H1 (cell line): ENCODE data around the gene LMAN1L. TPM values are rescaled to one million over a fixed set of nuclear protein-coding genes. Genes with fewer than 3 reads are reported as not detected.

Source experiments
- CTCF ChIA-PET: fragments of 300-600 bp; sonication (Branson Sonifier 250); formaldehyde crosslinking; loops from one replicate; lab custom pipeline; 2021; ENCODE audit not compliant: partially characterized antibody; lab: Charles Lee
- POLR2A ChIA-PET: fragments of 300-600 bp; sonication (Branson Sonifier 250); formaldehyde crosslinking; loops from one replicate; lab custom pipeline; 2021; ENCODE audit warnings: inconsistent platforms; ENCODE audit not compliant: partially characterized antibody; lab: Charles Lee
- DNase-seq, 2 experiments: peaks; one replicate each; pipeline versions ENCODE4 v3.0.0 to v3.0.0-alpha.2; 2010 to 2022; ENCODE audit warnings: low spot score in 2 of 2, low read depth in 1 of 2, mixed read lengths in 1 of 2
- FAIRE-seq: peaks from 2 replicates; lab custom pipeline; 2011; peaks lifted over from hg19 to GRCh38; lab: Jason Lieb, UNC
- H2AFZ ChIP-seq: 2 replicates; pipeline ENCODE4 v1.8.1; 2012; ENCODE audit warnings: low read length, inconsistent platforms
- H2AK5ac ChIP-seq: 2 replicates; pipeline ENCODE4 v1.6.1; 2013; ENCODE audit warnings: low read depth, low read length
- H2BK120ac ChIP-seq: replicated peaks from 2 replicates; pipeline ENCODE3; 2013; ENCODE audit warnings: low read depth, low read length, inconsistent platforms
- H2BK12ac ChIP-seq: 2 replicates; pipeline ENCODE4 v1.6.1; 2013; ENCODE audit warnings: low read depth, low read length
- H2BK15ac ChIP-seq: 2 replicates; pipeline ENCODE4 v1.6.1; 2013; ENCODE audit warnings: low read length
- H2BK20ac ChIP-seq: 2 replicates; pipeline ENCODE4 v1.6.1; 2013; ENCODE audit warnings: low read length
- H2BK5ac ChIP-seq: 2 replicates; pipeline ENCODE4 v1.6.1; 2013; ENCODE audit warnings: low read depth, low read length
- H3K14ac ChIP-seq: 2 replicates; pipeline ENCODE4 v1.6.1; 2013; ENCODE audit warnings: inconsistent platforms; ENCODE audit not compliant: insufficient read length
- H3K18ac ChIP-seq: 2 replicates; pipeline ENCODE4 v1.6.1; 2013; ENCODE audit warnings: low read length; ENCODE audit errors: extremely low read depth
- H3K23ac ChIP-seq: 2 replicates; pipeline ENCODE4 v1.6.1; 2013; ENCODE audit warnings: inconsistent platforms; ENCODE audit not compliant: insufficient read length
- H3K23me2 ChIP-seq: 2 replicates; pipeline ENCODE4 v1.6.1; 2013; ENCODE audit warnings: low read depth, low read length
- H3K27ac ChIP-seq: 2 replicates; pipeline ENCODE4 v1.6.1; 2011; ENCODE audit warnings: low read depth, low read length, inconsistent platforms
- H3K27me3 ChIP-seq, 4 experiments: replicated peaks in 1 of 4; 1 replicate in 1 of 4; 2 replicates in 3 of 4; pipeline versions ENCODE4 v1.6.1 to v1.8.1; 2011 to 2013; ENCODE audit warnings: low read length in 3 of 4, mild to moderate bottlenecking in 3 of 4, inconsistent platforms in 2 of 4, mixed read lengths in 2 of 4, moderate library complexity in 1 of 4; ENCODE audit not compliant: control insufficient read depth in 3 of 4, insufficient read depth in 3 of 4; ENCODE audit errors: extremely low read depth in 1 of 4
- H3K36me3 ChIP-seq, 4 experiments: 2 replicates each; pipeline versions ENCODE4 v1.6.1 to v1.8.1; 2011 to 2013; ENCODE audit warnings: mild to moderate bottlenecking in 4 of 4, low read length in 3 of 4, moderate library complexity in 2 of 4, control low read depth in 1 of 4, inconsistent platforms in 1 of 4; ENCODE audit not compliant: insufficient read depth in 4 of 4, control insufficient read depth in 2 of 4
- H3K4ac ChIP-seq: replicated peaks from 2 replicates; pipeline ENCODE3; 2013; ENCODE audit warnings: low read length, low read depth, mixed read lengths, inconsistent platforms; ENCODE audit not compliant: insufficient read length
- H3K4me1 ChIP-seq, 4 experiments: replicated peaks in 1 of 4; 1 replicate in 1 of 4; 2 replicates in 3 of 4; pipeline versions ENCODE4 v1.6.1 to v1.8.1; 2011 to 2013; ENCODE audit warnings: low read length in 3 of 4, inconsistent platforms in 2 of 4, mixed read lengths in 1 of 4; ENCODE audit not compliant: insufficient read depth in 4 of 4, control insufficient read depth in 3 of 4
- H3K4me2 ChIP-seq, 2 experiments: 2 replicates each; pipeline versions ENCODE4 v1.6.1 to v1.8.1; 2011 to 2013; ENCODE audit warnings: low read depth in 2 of 2, low read length in 2 of 2, control low read depth in 1 of 2, inconsistent platforms in 1 of 2, mild to moderate bottlenecking in 1 of 2; ENCODE audit not compliant: insufficient read depth in 1 of 2
- H3K4me3 ChIP-seq, 4 experiments: fragments of 200-600, 300-600 bp in 1 of 4; sonication (generic), shearing (Covaris generic), sonication (Bioruptor Twin) in 1 of 4; 2 replicates each; pipeline versions ENCODE4 v1.5.1 to v1.8.1; 2011 to 2016; ENCODE audit warnings: low read length in 4 of 4, low read depth in 3 of 4, control low read depth in 2 of 4, inconsistent platforms in 2 of 4, mild to moderate bottlenecking in 2 of 4, mixed read lengths in 1 of 4, moderate library complexity in 1 of 4; ENCODE audit not compliant: insufficient read depth in 2 of 4; ENCODE audit errors: extremely low read depth in 1 of 4
- H3K56ac ChIP-seq: replicated peaks from 2 replicates; pipeline ENCODE3; 2013; ENCODE audit warnings: low read depth, mild to moderate bottlenecking, mixed read lengths, low read length, inconsistent platforms; ENCODE audit not compliant: insufficient read length
- H3K79me1 ChIP-seq: 2 replicates; pipeline ENCODE4 v1.6.1; 2013; ENCODE audit warnings: low read depth, low read length, control low read depth
- H3K79me2 ChIP-seq, 2 experiments: 2 replicates each; pipeline versions ENCODE4 v1.6.1 to v1.8.1; 2012 to 2013; ENCODE audit warnings: low read length in 2 of 2, mild to moderate bottlenecking in 2 of 2, inconsistent platforms in 1 of 2; ENCODE audit not compliant: insufficient read depth in 2 of 2, control insufficient read depth in 1 of 2
- H3K9ac ChIP-seq, 4 experiments: replicated peaks in 1 of 4; 1 replicate in 1 of 4; 2 replicates in 3 of 4; pipeline versions ENCODE4 v1.6.1 to v1.8.1; 2011 to 2013; ENCODE audit warnings: low read depth in 3 of 4, low read length in 3 of 4, control low read depth in 2 of 4, mild to moderate bottlenecking in 2 of 4, moderate library complexity in 2 of 4, inconsistent platforms in 1 of 4; ENCODE audit errors: extremely low read depth in 1 of 4
- H3K9me3 ChIP-seq, 2 experiments: 2 replicates each; pipeline versions ENCODE4 v1.6.1 to v1.8.1; 2012 to 2013; ENCODE audit warnings: mild to moderate bottlenecking in 2 of 2, moderate library complexity in 2 of 2, control low read depth in 1 of 2, inconsistent platforms in 1 of 2, low read depth in 1 of 2, low read length in 1 of 2, mixed read lengths in 1 of 2; ENCODE audit not compliant: insufficient read depth in 2 of 2
- H4K20me1 ChIP-seq, 2 experiments: replicated peaks in 1 of 2; 2 replicates each; pipeline versions ENCODE3 to v1.8.1; 2011 to 2013; ENCODE audit warnings: inconsistent platforms in 2 of 2, low read length in 2 of 2, mild to moderate bottlenecking in 1 of 2; ENCODE audit not compliant: insufficient read depth in 2 of 2, control insufficient read depth in 1 of 2
- H4K5ac ChIP-seq: 2 replicates; pipeline ENCODE4 v1.6.1; 2013; ENCODE audit warnings: low read length, low read depth, mixed read lengths, inconsistent platforms; ENCODE audit not compliant: insufficient read length
- H4K8ac ChIP-seq: 2 replicates; pipeline ENCODE4 v1.8.0; 2013; ENCODE audit warnings: mild to moderate bottlenecking, moderate library complexity, low read length, inconsistent platforms; ENCODE audit not compliant: insufficient read depth; ENCODE audit errors: extremely low read depth
- H4K91ac ChIP-seq: replicated peaks from 2 replicates; pipeline ENCODE3; 2013; ENCODE audit warnings: low read length, mixed read lengths, inconsistent platforms; ENCODE audit not compliant: insufficient read length
- ASH2L ChIP-seq: fragments of 200-600, 300-600 bp; sonication (generic); IDR thresholded peaks from one replicate; pipeline ENCODE4 v1.7.1; 2017; ENCODE audit warnings: low read length
- ATF2 ChIP-seq: IDR thresholded peaks from 2 replicates; pipeline ENCODE4 v1.6.1; 2012; ENCODE audit warnings: low read length, inconsistent platforms
- BACH1 ChIP-seq: IDR thresholded peaks from 2 replicates; pipeline ENCODE4 v1.6.1; 2012; ENCODE audit warnings: low read length, improper control_type of control experiment
- E2F6 ChIP-seq: IDR thresholded peaks from 2 replicates; pipeline ENCODE4 v1.6.1; 2012; ENCODE audit warnings: inconsistent platforms
- GTF2F1 ChIP-seq: IDR thresholded peaks from 2 replicates; pipeline ENCODE4 v1.6.1; 2012; ENCODE audit warnings: low read depth, low read length, improper control_type of control experiment, borderline replicate concordance
- KDM5A ChIP-seq: fragments of 200-600 bp; IDR thresholded peaks from 2 replicates; pipeline ENCODE4 v1.7.1; 2012; ENCODE audit warnings: mild to moderate bottlenecking, low read length, inconsistent platforms, mixed read lengths
- MAX ChIP-seq: IDR thresholded peaks from 2 replicates; pipeline ENCODE4 v1.6.1; 2012; ENCODE audit warnings: inconsistent platforms
- NRF1 ChIP-seq: IDR thresholded peaks from 2 replicates; pipeline ENCODE4 v1.6.1; 2011; ENCODE audit warnings: mild to moderate bottlenecking, low read depth, low read length, improper control_type of control experiment
- POLR2A ChIP-seq, 2 experiments: IDR thresholded peaks; 1 replicate in 1 of 2; 2 replicates in 1 of 2; pipeline ENCODE4 v1.6.1; 2011; ENCODE audit warnings: low read depth in 2 of 2, low read length in 2 of 2, mild to moderate bottlenecking in 2 of 2; ENCODE audit errors: control extremely low read depth in 1 of 2
- POU5F1 ChIP-seq: IDR thresholded peaks from 2 replicates; pipeline ENCODE4 v1.6.1; 2011; ENCODE audit warnings: low read depth, mild to moderate bottlenecking, low read length, moderate library complexity
- RBBP5 ChIP-seq: IDR thresholded peaks from 2 replicates; pipeline ENCODE4 v1.7.1; 2012; ENCODE audit warnings: low read depth, mild to moderate bottlenecking, inconsistent platforms, low read length, moderate library complexity, borderline replicate concordance
- SIRT6 ChIP-seq: IDR thresholded peaks from one replicate; pipeline ENCODE4 v1.7.1; 2012; ENCODE audit warnings: low read length, inconsistent platforms
- SP4 ChIP-seq: IDR thresholded peaks from 2 replicates; pipeline ENCODE4 v1.6.1; 2012; ENCODE audit warnings: low read length, inconsistent platforms
- WGBS, 2 experiments: shearing (Covaris generic) in 1 of 2; methylation state at CpG; one replicate each; pipeline versions ENCODE4 v1.1.6 to v1.1.7; 2013 to 2015; ENCODE audit warnings: low lambda C conversion rate in 2 of 2, mixed read lengths in 2 of 2, inconsistent platforms in 1 of 2, low coverage in 1 of 2, missing lambda C conversion rate in 1 of 2; ENCODE audit not compliant: insufficient replicate concordance in 2 of 2, insufficient coverage in 1 of 2, insufficient read length in 1 of 2; ENCODE audit errors: extremely low coverage in 1 of 2, missing lambda C conversion rate in 1 of 2; 5-methylcytosine and 5-hydroxymethylcytosine counted together
- polyA plus RNA-seq, 7 experiments: library from polyadenylated mRNA; depleted of rRNA in 3 of 7; stranded (reverse) in 5 of 7; unstranded in 2 of 7; fragments of >200 nt in 5 of 7; fragments of 200-250 nt in 2 of 7; gene quantifications; 1 replicate in 5 of 7; 2 replicates in 1 of 7; 4 replicates in 1 of 7; pipeline versions ENCODE4 v1.2.1 to v1.2.3, GENCODE V29; 2011 to 2013; ENCODE audit warnings: missing spikeins in 2 of 7, mixed read lengths in 2 of 7
- total RNA-seq: library from RNA; stranded (reverse); fragmentation: NEBNext Ultra II Directional; extraction: Animal tissue kit (Norgen Biotek cat#: 25700); gene quantifications from 2 replicates; pipeline ENCODE4 v1.2.1, GENCODE V29; 2021

Gene LMAN1L
- total and polyA plus RNA-seq, 2 of the 8 experiments (the other 6 are each of a cell fraction or from before 2014, with no cell fraction given): not detected

- no peak for FAIRE-seq
- Histone ChIP-seq H3K36me3 (no peaks in the 10 kb centered on the region), H2BK5ac (no peak overlapping the region), H3K79me2 (no peaks in the 10 kb centered on the region), H3K14ac (no peak overlapping the region), H3K9ac (no peak overlapping the region), H3K79me1 (no peaks in the 10 kb centered on the region), H2BK12ac (no peak overlapping the region), H4K91ac (no peak overlapping the region), H3K27ac (no peak overlapping the region), H4K20me1 (peaks cover 0 to 2% of the 10 kb centered on the region in 2 experiments), H3K4me3 (no peak overlapping the region), H4K8ac (no peak overlapping the region), H2BK120ac (no peak overlapping the region), H3K9me3 (no peaks in the 10 kb centered on the region), H3K27me3 (peaks cover 4 to 33% (median 25%) of the 10 kb centered on the region in 4 experiments), H3K56ac (no peak overlapping the region), H3K4me2 (no peak overlapping the region), H3K23ac (no peak overlapping the region), H3K23me2 (0 out of 2 replicates have a peak, but pooled peaks cover 3% of the 10 kb centered on the region), H4K5ac (no peak overlapping the region), H3K4me1 (peaks cover 0 to 7% (median 4%) of the 10 kb centered on the region in 4 experiments; a peak in 4 of 7 replicates), H3K4ac (no peak overlapping the region), H2BK20ac (no peak overlapping the region), H2AFZ (no peak overlapping the region), H2AK5ac (no peak overlapping the region), H3K18ac (no peak overlapping the region), H2BK15ac (no peak overlapping the region)
- WGBS, 2 experiments: 90% methylated on average over 6 of the region's 6 CpGs; no CpG with 5 or more reads in 1 of the 2 experiments
- no peak for DNase-seq
- POLR2A ChIA-PET: interaction anchor here (2.9 to 4.6 kb wide), 2 partner anchors 12 to 70 kb away, joined by 8 to 23 read pairs; partner anchors contain the start of gene ULK3
- CTCF ChIA-PET: interaction anchor here (0.5 to 15.7 kb wide), 10 partner anchors 9 to 196 kb away, joined by 3 to 135 read pairs (median 8); partner anchors contain the start of gene ULK3
- no peak for TF ChIP-seq E2F6
- no peak for TF ChIP-seq SP4
- no peak for TF ChIP-seq MAX
- TF ChIP-seq POLR2A (IDR thresholded peaks at IDR 0.05; ENCODE audit: control extremely low read depth in 1 of 2, low read depth in 2 of 2, low read length in 2 of 2): no peak
- TF ChIP-seq RBBP5: no peak
- no peak for TF ChIP-seq SIRT6
- no peak for TF ChIP-seq NRF1
- no peak for TF ChIP-seq POU5F1
- no peak for TF ChIP-seq ASH2L
- no peak for TF ChIP-seq GTF2F1
- TF ChIP-seq KDM5A: no peak
- TF ChIP-seq BACH1: no peak
- TF ChIP-seq ATF2: no peak
Observed at GRCh38 chr15:74829991-74830390, 17.4 kb downstream of the LMAN1L start.
